Adrenal gland (tissue), 5 donors: ENCODE results near the gene IL1RAPL1.

Experiments
- CTCF ChIP-seq, 6 experiments: fragments of 450-650 bp in 4 of 6; fragments of 200-600 bp in 2 of 6; sonication (generic) in 1 of 6; IDR thresholded peaks; 1 replicate in 5 of 6; 2 replicates in 1 of 6; pipeline versions ENCODE4 v1.5.1 to v1.8.0; 2016 to 2021; ENCODE audit warnings: antibody characterized with exemption in 6 of 6, mild to moderate bottlenecking in 2 of 6, moderate library complexity in 1 of 6
- POLR2A ChIP-seq, 2 donors: fragments of 450-650 bp; IDR thresholded peaks; one replicate each; pipeline ENCODE4 v1.6.1; 2017; ENCODE audit warnings: antibody characterized with exemption in 2 of 2, mild to moderate bottlenecking in 2 of 2, moderate library complexity in 1 of 2
- donor health status: DM: no; HTN: no; CAD: no.

- no peak for TF ChIP-seq CTCF (IDR thresholded peaks at IDR 0.05)
- no peak for TF ChIP-seq POLR2A (IDR thresholded peaks at IDR 0.05)
Observed at GRCh38 chrX:29490606-29491005, 903.4 kb downstream of the IL1RAPL1 start.
